HepG2 (cell line): ENCODE results near the gene NELFB.

ENCODE experiments used
- CERS6 ChIP-seq: sonication (generic); formaldehyde crosslinking; IDR thresholded peaks from 2 replicates; pipeline ENCODE4 v1.5.0; 2020; ENCODE audit warnings: missing genetic modification reagents
- GMEB1 ChIP-seq: sonication (generic); formaldehyde crosslinking; IDR thresholded peaks from 2 replicates; pipeline ENCODE4 v1.5.1; 2020; ENCODE audit warnings: missing genetic modification reagents, mild to moderate bottlenecking, borderline replicate concordance
- NFIC ChIP-seq: IDR thresholded peaks from 2 replicates; pipeline ENCODE4 v1.6.1; 2012; ENCODE audit warnings: mild to moderate bottlenecking, low read length, inconsistent platforms
- PTBP1 ChIP-seq: fragments of 200-400 bp; formaldehyde crosslinking; IDR thresholded peaks from 2 replicates; pipeline ENCODE4 v1.6.1; 2018; ENCODE audit warnings: low read length, low read depth; ENCODE audit not compliant: poor library complexity, severe bottlenecking
- ZNF660 ChIP-seq: sonication (generic); formaldehyde crosslinking; IDR thresholded peaks from 2 replicates; pipeline ENCODE4 v1.5.1; 2020; ENCODE audit warnings: mild to moderate bottlenecking, low read depth, missing genetic modification reagents, borderline replicate concordance

GRCh38 chr9:137266162-137266527 is 11.0 kb downstream of the NELFB start:
- TF ChIP-seq CERS6 (CRISPR knock-in tag) (no peak), PTBP1 (no peak), NFIC (no peak), GMEB1 (CRISPR knock-in tag) (no peak), ZNF660 (CRISPR knock-in tag) (no peak)
